Stimulated activated naive B cell treated with anti-CD40 and anti-IgM and Interleukin-4, amounts not matched to agents 10 μg/mL and 1 μg/mL and 100 μg/mL, for 72 hours (primary cell): ENCODE data around the gene RELN.
"Not testable (repeated sequence)": the region's sequence is repeated elsewhere in the genome, so short reads cannot be mapped to it uniquely, and the experiment has no call there.

Experiments used
- ATAC-seq, 2 donors: fragments of 150-1000 bp; cut with Tn5 transposase; replicated peaks; 2 replicates each; pipeline ENCODE4 v1.10.0; 2021; ENCODE audit warnings: moderate library complexity in 1 of 2
- DNase-seq: peaks from one replicate; pipeline ENCODE4 v3.0.0; 2021
- H3K27ac Mint-ChIP-seq: one replicate; pipeline ENCODE4 v1.8.0; 2022; ENCODE audit warnings: mild to moderate bottlenecking, mixed read lengths
- H3K27me3 Mint-ChIP-seq, 2 donors: one replicate each; pipeline ENCODE4 v1.8.0; 2022; ENCODE audit warnings: mixed read lengths in 2 of 2
- H3K36me3 Mint-ChIP-seq, 2 donors: one replicate each; pipeline ENCODE4 v1.8.0; 2022; ENCODE audit warnings: mixed read lengths in 2 of 2, mild to moderate bottlenecking in 1 of 2
- H3K4me1 Mint-ChIP-seq, 2 donors: one replicate each; pipeline ENCODE4 v1.8.0; 2022; ENCODE audit warnings: mixed read lengths in 2 of 2, mild to moderate bottlenecking in 1 of 2
- H3K4me3 Mint-ChIP-seq, 2 donors: one replicate each; pipeline ENCODE4 v1.8.0; 2022; ENCODE audit warnings: mild to moderate bottlenecking in 2 of 2, mixed read lengths in 2 of 2, moderate library complexity in 1 of 2
- H3K9me3 Mint-ChIP-seq, 2 donors: one replicate each; pipeline ENCODE4 v1.8.0; 2022; ENCODE audit warnings: mixed read lengths in 2 of 2, mild to moderate bottlenecking in 1 of 2

Gene RELN

DNA sequence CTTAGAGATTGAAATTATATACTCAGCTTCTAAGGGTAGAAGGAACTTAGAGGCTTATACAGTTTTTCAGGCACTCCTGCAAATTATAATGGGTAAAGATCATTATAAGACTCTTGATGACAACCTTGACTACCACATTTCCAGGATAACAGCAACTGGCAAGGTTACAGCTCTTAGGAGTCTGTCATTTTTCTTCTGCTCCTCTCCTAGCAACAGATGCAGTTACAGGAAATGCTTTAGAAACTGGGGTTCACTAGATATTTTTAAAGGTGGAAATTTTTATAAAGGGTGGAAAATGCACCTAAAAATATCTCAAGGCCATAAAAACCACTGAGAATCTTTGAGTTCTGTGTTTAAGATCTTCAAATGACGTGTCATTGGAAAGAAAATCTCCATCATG lies 185.8 kb downstream of the RELN start:
- ATAC-seq (no peak), DNase-seq (no peak)
- no peak overlapping the region for H3K27ac Mint-ChIP-seq
- no peaks in the 10 kb centered on the region for H3K4me1 Mint-ChIP-seq
- H3K9me3 Mint-ChIP-seq: peaks cover 0 to 1% of the 10 kb centered on the region in 2 donors
- no peaks in the 10 kb centered on the region for H3K36me3 Mint-ChIP-seq
- H3K27me3 Mint-ChIP-seq: peaks cover 0 to 4% of the 10 kb centered on the region in 2 donors
- H3K4me3 Mint-ChIP-seq: no peak overlapping the region

DNA sequence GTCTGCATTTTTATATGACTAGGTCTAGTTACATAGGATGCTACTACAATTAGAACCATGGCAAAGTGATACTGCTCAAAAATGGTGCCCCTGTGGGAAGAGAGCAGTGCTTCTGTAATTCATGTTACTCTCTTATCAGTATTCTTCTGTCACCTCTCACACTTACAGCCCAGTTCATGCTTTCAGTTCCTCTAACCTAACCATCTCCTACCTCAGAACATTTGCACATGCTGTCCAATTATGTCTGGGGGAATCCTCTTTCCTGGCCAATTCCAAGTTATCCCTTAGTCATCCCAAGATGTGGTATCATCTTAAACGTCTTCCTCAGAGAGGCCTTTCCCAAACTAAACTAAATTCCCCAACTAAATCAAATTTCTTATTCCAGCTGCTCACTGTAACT lies 190.2 kb downstream of the RELN start:
- Mint-ChIP-seq H3K4me1 (no peaks in the 10 kb centered on the region), H3K9me3 (peaks cover 0 to 1% of the 10 kb centered on the region in 2 donors), H3K36me3 (no peaks in the 10 kb centered on the region), H3K4me3 (no peak overlapping the region), H3K27me3 (peaks cover 0 to 4% of the 10 kb centered on the region in 2 donors), H3K27ac (no peak overlapping the region)
- DNase-seq (no peak), ATAC-seq (no peak)

DNA sequence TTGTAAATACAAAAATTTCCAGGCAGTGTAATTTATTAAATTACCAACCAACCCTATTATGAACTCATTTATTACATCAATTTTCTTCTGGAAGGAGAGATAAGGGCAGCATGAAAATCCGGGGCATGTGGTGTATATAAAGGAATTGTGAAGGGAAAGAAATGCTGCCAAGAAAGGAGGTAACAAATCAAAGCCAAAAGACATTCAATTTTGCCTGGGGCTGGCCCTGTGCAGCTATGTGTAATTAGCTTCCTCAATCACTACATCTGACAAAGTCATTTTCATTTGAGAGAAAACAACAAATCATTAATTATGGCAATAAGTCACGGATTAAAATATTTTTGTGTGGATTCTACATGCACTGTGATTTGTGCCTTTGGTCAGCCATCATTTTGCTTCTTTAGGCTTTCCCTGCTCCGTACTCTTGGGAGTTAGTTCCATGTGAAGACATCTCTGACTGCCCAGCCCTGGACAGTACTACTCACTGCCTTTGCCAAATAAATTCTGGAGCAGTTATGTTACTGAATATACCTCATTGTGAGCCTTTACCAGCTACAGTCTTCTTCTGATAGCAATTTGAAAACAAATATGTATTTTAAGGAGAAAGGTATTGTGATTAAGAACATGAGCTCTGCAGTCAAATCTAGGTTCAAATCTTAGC lies 191.7 kb downstream of the RELN start:
- peaks cover 0 to 1% of the 10 kb centered on the region in 2 donors for H3K9me3 Mint-ChIP-seq
- DNase-seq (no peak), ATAC-seq (no peak)
- no peak overlapping the region for H3K27ac Mint-ChIP-seq
- no peaks in the 10 kb centered on the region for H3K4me1 Mint-ChIP-seq
- H3K27me3 Mint-ChIP-seq: peaks cover 0 to 4% of the 10 kb centered on the region in 2 donors
- no peak overlapping the region for H3K4me3 Mint-ChIP-seq
- H3K36me3 Mint-ChIP-seq: no peaks in the 10 kb centered on the region

DNA sequence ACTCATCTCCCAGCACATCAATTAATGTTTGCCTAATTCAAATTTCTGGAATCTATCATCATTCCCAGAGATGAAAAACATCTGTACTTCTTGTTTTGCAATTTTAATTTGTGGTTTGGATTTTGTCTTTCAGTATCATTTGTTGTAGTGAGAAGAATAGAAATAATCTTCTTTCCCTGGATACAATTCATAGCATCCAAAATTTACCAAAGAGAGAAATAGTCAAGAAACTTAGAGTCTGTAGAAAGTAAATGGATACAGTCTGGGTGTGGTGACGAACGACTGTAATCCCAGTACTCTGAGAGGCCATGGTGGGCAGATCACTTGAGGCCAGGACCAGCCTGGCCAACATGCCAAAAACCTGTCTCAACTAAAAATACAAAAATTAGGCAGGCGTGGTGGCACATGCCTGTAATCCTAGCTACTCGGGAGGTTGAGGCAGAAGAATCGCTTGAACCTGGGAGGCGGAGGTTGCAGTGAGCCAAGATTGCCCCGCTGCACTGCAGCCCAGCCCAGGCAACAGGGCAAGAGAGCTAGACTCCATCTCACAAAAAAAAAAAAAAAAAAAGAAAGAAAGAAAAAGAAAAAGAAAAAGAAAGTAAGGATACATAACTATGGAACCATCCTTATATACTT lies 193.0 kb downstream of the RELN start:
- Mint-ChIP-seq H3K27ac (no peak overlapping the region), H3K4me3 (no peak overlapping the region), H3K36me3 (no peaks in the 10 kb centered on the region), H3K4me1 (no peaks in the 10 kb centered on the region), H3K9me3 (peaks cover under 1 to 1% of the 10 kb centered on the region in 2 donors), H3K27me3 (peaks cover 0 to 4% of the 10 kb centered on the region in 2 donors)
- ATAC-seq (no peak), DNase-seq (no peak)

DNA sequence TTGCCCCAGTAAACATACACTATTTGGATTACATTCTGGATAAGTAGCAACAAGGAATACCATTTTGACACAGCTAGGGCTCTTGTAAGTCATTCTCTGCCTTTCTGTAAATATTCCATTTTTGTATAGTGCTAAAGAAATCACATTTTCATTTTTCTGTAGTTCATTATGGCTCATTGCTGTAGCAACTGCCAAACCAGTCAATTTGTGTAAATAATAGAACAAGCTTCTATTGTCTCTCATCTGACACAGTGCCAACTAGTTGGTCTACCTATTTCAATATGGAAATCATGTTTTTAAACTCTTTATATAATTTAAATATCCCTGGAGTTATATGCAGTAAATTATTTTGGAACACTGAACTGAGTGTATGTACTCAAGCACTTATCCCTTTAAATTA lies 193.7 kb downstream of the RELN start:
- Mint-ChIP-seq H3K4me3 (no peak overlapping the region), H3K4me1 (no peaks in the 10 kb centered on the region), H3K27me3 (peaks cover 0 to 4% of the 10 kb centered on the region in 2 donors), H3K27ac (no peak overlapping the region), H3K36me3 (no peaks in the 10 kb centered on the region), H3K9me3 (peaks cover under 1 to 3% of the 10 kb centered on the region in 2 donors)
- DNase-seq (no peak), ATAC-seq (no peak)

DNA sequence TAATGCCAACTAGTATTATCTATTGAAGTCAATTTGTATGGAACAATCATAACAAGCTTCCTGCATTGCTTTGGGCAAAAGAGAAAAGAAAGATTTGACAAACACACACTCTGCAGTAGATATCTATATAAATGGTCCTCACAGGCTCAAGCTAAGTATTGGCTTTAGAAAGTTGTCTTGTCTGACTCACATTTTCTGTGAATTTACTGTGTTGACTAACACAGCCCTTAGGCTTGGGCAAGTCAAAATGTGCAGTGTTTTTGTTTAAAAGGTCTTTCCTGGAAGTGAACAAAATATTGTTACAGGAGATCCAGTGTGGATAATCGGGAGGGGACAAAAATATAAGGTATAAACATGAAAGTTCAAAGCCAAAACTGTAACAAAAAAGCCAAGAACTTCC lies 194.4 kb downstream of the RELN start:
- no peaks in the 10 kb centered on the region for H3K36me3 Mint-ChIP-seq
- H3K9me3 Mint-ChIP-seq: peaks cover 2 to 3% of the 10 kb centered on the region in 2 donors
- ATAC-seq (no peak), DNase-seq (no peak)
- H3K27me3 Mint-ChIP-seq: peaks cover 0 to 4% of the 10 kb centered on the region in 2 donors
- H3K4me3 Mint-ChIP-seq: no peak overlapping the region
- H3K4me1 Mint-ChIP-seq: no peaks in the 10 kb centered on the region
- no peak overlapping the region for H3K27ac Mint-ChIP-seq

DNA sequence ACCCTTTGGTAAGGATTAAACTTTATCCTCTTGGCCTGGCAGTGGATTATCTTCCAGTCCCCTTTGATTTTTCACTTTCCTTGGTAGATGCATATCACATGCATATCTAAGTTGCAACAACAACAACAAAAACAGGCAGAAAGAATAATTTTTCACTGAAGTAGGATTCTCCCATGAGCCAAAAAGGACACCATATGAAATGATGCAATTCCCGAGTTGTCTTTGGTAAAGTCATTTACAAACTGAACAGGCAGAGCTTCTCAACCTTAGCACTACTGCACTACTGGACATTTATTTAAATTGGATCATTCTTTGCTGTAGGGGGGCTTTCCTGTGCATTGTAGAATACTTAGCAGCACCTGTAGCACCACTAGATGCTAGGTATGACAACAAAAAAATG lies 195.0 kb downstream of the RELN start:
- DNase-seq: no peak
- Mint-ChIP-seq H3K27me3 (peaks cover 0 to 2% of the 10 kb centered on the region in 2 donors), H3K27ac (no peak overlapping the region), H3K4me3 (no peak overlapping the region), H3K9me3 (peaks cover 2 to 3% of the 10 kb centered on the region in 2 donors), H3K4me1 (no peaks in the 10 kb centered on the region), H3K36me3 (no peaks in the 10 kb centered on the region)
- no peak for ATAC-seq

DNA sequence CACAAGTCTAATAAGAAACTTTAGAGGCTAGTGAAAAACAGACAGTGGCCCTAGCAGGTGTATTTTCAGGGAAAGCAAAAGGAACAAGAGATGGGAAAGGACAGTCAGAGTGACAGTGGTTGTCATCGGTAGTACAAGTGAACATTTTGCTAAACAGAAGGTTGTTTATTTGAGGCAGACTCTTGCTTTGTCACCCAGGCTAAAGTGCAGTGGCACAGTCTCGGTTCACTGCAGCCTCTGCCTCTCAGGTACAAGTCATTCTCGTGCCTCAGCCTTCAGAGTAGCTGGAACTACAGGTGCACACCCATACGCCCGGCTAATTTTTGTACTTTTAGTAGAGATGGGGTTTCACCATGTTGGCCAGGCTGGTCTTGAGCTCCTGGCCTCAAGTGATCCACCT lies 195.8 kb downstream of the RELN start:
- no peak for ATAC-seq
- Mint-ChIP-seq H3K4me1 (no peaks in the 10 kb centered on the region), H3K4me3 (no peak overlapping the region), H3K27me3 (no peaks in the 10 kb centered on the region), H3K27ac (no peak overlapping the region), H3K36me3 (no peaks in the 10 kb centered on the region), H3K9me3 (peaks cover 2 to 3% of the 10 kb centered on the region in 2 donors)
- DNase-seq: no peak

DNA sequence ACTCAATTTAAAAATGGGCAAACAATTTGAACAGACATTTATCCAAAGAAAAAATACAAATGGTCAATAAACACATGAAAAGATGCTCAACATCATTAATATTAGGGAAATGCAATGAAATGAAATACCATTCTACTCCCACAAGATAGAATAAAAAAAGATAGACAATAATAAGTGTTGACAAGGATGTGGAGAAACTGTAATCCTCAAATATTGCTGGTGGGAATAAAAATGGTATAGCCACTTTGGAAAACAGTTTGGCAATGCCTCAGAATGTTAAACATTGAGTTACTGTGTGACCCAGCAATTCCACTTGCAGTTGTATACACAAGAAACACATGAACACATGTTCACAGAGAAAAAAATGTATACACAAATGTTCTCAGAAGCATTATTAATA lies 197.6 kb downstream of the RELN start:
- Mint-ChIP-seq H3K4me1 (no peaks in the 10 kb centered on the region), H3K27ac (no peak overlapping the region), H3K4me3 (no peak overlapping the region), H3K36me3 (no peaks in the 10 kb centered on the region), H3K27me3 (no peaks in the 10 kb centered on the region), H3K9me3 (peaks cover 3 to 5% of the 10 kb centered on the region in 2 donors)
- ATAC-seq (no peak), DNase-seq (no peak)

DNA sequence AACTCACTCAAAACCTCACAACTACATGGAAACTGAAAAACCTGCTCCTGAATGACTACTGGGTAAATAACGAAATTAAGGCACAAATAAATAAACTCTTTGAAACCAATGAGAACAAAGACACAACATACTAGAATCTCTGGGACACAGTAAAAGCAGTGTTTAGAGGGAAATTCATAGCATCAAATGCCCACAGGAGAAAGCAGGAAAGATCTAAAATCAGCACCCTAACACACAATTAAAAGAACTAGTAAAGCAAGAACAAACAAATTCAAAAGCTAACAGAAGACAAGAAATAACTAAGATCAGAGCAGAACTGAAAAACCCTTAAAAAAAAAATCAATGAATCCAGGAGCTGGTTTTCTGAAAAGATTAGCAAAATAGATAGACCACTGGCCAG lies 202.4 kb downstream of the RELN start:
- H3K27me3 Mint-ChIP-seq, H3K4me1 Mint-ChIP-seq, ATAC-seq, H3K27ac Mint-ChIP-seq, H3K36me3 Mint-ChIP-seq, H3K4me3 Mint-ChIP-seq, H3K9me3 Mint-ChIP-seq, DNase-seq: not testable (repeated sequence)

DNA sequence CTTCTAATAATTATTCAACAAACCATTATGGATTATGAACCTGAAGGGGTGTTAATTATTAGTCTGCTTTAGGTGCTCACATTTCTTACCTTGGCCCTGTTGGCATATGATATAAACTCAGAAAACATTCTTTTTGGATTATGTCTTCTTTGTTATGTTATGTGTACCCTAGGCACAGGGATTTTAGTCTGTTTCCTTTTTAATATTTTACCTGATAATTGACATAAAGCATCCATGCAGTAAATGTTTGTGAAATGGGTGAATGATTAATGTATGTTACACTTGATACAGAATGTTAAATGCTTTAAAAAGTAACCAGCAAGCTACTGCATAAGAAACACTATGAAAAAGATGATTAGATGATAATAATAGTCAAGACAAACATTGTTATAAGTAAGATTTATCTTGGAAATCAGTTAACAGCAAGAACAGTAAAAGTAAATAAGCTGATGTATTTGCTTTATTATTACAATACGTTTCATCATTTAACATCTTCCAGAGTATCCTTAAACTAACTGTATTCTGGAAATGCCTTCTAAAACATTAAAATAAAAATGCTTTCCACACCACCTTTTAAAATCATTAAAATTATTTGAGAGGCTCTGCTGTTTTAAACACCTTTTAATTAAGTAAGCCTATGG lies 204.7 kb downstream of the RELN start:
- Mint-ChIP-seq H3K27me3 (peaks cover 0 to 4% of the 10 kb centered on the region in 2 donors), H3K27ac (no peak overlapping the region), H3K4me3 (no peak overlapping the region), H3K9me3 (peaks cover 3 to 10% of the 10 kb centered on the region in 2 donors), H3K4me1 (no peaks in the 10 kb centered on the region), H3K36me3 (no peaks in the 10 kb centered on the region)
- ATAC-seq: no peak
- no peak for DNase-seq

DNA sequence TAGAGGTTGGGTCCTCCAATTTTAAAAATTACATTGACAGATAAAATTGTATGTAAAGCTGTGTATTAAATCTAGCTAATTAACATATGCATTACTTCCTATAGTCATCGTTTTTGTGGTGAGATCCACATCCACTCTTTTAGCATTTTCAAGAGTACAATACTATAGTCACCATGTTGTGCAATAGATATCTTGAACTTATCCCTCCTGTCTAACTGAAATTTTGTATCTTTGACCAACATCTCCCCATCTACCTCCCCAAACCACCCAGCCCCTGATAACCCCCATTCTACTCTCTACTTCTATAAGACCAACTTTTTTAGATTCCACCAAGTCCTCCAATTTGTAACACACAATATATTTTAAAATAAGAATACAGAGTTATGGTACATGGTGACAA lies 208.0 kb downstream of the RELN start:
- H3K4me3 Mint-ChIP-seq: no peak overlapping the region
- ATAC-seq (no peak), DNase-seq (no peak)
- no peaks in the 10 kb centered on the region for H3K36me3 Mint-ChIP-seq
- H3K9me3 Mint-ChIP-seq: peaks cover 0 to 5% of the 10 kb centered on the region in 2 donors
- no peaks in the 10 kb centered on the region for H3K4me1 Mint-ChIP-seq
- peaks cover 0 to 4% of the 10 kb centered on the region in 2 donors for H3K27me3 Mint-ChIP-seq
- H3K27ac Mint-ChIP-seq: no peak overlapping the region

DNA sequence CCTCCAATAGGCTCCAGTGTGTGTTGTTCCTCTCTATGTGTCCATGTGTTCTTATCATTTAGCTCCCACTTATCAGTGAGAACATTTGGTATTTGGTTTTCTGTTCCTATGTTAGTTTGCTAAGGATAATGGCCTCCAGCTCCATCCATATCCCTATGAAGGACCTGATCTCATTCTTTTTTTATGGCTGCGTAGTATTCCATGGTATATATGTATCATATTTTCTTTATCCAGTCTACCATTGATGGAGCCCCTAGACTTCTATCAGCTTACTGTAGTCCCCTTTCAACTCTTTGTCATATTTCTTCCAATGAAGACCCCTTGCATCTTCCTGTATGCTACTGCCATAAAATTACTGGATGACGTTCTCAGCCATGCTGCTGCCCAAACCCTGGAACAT lies 208.9 kb downstream of the RELN start:
- H3K9me3 Mint-ChIP-seq, H3K4me1 Mint-ChIP-seq, H3K4me3 Mint-ChIP-seq, DNase-seq, H3K27me3 Mint-ChIP-seq, H3K27ac Mint-ChIP-seq, ATAC-seq, H3K36me3 Mint-ChIP-seq: not testable (repeated sequence)

DNA sequence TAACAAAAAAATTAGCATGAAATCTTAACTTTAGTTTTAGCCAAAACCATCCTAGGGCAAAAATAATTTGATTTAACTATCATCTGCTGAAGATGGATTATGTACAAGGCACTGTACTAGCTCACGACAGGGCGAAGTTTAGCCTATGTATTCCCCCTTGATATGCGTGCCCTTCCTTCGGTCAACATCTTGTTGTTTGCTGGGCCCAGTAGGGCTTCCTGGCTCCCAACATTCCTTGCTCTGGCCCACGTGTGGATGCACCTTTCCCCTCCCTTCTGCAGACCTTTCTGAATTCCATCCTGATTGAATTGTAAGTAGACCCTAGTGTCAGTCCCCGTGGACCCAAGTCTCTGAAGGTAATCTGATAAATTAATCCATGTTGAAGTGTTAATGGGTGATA lies 212.0 kb downstream of the RELN start:
- ATAC-seq: no peak
- Mint-ChIP-seq H3K9me3 (peaks cover 0 to 9% of the 10 kb centered on the region in 2 donors), H3K27me3 (peaks cover 0 to 4% of the 10 kb centered on the region in 2 donors), H3K36me3 (no peaks in the 10 kb centered on the region), H3K4me3 (no peak overlapping the region), H3K27ac (no peak overlapping the region), H3K4me1 (no peaks in the 10 kb centered on the region)
- no peak for DNase-seq

DNA sequence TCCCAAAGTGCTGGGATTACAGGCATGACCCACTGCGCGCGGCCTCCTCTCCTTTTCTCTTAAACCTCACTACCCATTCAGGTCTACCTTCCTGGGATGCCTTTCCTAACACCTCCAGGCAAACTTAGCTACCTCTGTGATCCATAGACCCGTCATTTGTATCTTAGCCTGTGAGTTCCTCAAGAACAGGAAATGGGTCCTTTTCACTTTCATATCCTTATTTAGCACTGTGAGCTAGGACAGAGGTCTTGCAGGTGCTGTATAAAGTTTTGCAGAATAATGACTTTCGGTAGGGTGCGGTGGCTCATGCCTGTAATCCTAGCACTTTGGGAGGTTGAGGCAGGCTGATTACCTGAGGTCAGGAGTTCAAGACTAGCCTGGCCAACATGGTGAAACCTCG lies 215.7 kb downstream of the RELN start:
- peaks cover 0 to 4% of the 10 kb centered on the region in 2 donors for H3K9me3 Mint-ChIP-seq
- H3K4me3 Mint-ChIP-seq: no peak overlapping the region
- DNase-seq: no peak
- H3K27me3 Mint-ChIP-seq: no peaks in the 10 kb centered on the region
- H3K4me1 Mint-ChIP-seq: no peaks in the 10 kb centered on the region
- H3K36me3 Mint-ChIP-seq: no peaks in the 10 kb centered on the region
- H3K27ac Mint-ChIP-seq: no peak overlapping the region
- no peak for ATAC-seq
